HL-60/S4 (cell line): ENCODE measurements around the gene MAP1B.

Experiments used
- in situ Hi-C: fragments of 300-500 bp; cut with MboI; formaldehyde crosslinking; loops from 2 replicates; pipeline ENCODE4 v1.14.3; 2022; ENCODE audit warnings: low sequenced_read_pairs

The MAP1B gene

DNA sequence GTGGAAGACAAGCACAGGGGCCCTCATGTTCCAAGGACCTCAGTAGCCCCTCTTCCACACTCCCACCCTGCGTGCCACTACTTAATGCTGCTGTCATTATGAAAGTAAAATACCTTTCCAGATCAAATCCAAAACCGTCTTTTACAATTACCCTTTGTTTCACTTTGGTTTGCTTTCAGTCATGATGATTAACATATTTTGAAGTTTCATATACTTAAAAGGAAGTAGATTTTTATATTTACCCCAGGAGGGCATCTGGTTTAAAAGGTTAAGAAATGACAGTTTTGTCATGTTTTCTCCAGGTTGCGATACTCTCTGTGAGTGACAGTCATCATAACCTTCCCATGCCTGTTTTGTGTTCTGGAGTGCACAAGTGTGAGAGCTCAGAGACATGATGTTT is 13.5 kb upstream of the MAP1B start:
- in situ Hi-C loops, result no loop called here

GRCh38 chr5:72096602-72097188 is 10.6 kb upstream of the MAP1B start:
- in situ Hi-C loops, result no loop called here

GRCh38 chr5:72101828-72102227 is 5.4 kb upstream of the MAP1B start:
- in situ Hi-C loops, result no loop called here

GRCh38 chr5:72106817-72107130 is 501 bp upstream of the MAP1B start:
- in situ Hi-C loops, result no loop called here

DNA sequence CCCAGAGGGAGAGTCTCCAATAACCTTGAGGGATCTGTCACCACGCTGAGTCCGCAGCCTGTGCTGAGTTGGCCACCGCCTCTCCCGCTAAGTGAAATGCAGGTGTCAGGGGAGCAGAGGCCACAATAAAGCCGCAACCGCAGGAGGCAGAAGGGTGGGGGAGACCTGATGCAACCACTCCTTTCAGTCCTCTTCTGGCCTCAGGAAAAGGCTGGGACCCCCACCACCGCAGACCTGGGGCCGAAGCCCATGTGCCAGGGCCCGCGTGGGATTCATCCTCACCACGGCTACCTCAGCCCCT is 576 bp downstream of the MAP1B start:
- in situ Hi-C loops, result no loop called here

DNA sequence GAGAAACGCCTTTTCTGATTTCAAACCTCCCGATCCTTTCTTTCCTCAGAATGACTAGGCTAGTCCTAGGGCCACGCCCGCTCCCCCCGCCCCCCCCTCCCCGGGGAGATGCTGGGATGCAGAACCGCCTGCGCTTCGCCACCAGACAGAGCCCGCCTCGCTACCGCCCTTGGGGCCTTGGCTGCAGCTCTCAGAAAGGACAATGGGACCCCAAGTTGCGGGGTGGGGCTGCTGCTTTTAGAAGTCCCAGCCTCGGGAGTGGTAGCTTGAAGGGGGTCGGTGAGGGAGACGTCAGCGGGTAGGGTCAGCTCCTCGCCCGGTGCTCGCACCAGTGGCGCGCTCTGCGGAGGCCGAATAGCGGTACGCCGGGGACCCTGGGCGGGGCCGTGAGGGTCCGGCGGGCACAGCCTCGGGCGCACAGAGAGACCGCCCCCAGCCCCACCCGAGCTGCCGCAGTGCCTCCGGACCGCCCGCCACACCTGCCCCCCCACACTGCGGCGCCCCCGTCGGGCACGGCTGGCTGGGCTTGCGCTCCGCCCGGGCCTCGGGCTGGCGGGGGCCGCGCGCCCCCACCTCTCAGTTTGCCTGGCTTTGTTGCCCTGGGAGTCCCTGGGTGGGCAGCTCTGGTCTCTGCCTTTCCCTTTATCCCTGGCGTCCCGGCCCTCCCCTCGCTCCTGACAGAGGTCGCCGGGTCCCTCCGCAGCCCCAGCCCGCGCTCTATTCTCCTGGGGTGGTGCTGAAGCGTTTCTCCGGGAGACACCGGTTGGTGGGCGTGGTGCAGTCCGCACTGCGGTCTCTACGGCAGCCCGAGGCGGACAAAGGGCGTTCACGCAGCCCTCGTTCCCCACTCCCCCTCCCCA is 1.2 kb downstream of the MAP1B start:
- in situ Hi-C loops, result no loop called here

GRCh38 chr5:72109062-72109411 is 1.8 kb downstream of the MAP1B start:
- in situ Hi-C loops, result no loop called here

DNA sequence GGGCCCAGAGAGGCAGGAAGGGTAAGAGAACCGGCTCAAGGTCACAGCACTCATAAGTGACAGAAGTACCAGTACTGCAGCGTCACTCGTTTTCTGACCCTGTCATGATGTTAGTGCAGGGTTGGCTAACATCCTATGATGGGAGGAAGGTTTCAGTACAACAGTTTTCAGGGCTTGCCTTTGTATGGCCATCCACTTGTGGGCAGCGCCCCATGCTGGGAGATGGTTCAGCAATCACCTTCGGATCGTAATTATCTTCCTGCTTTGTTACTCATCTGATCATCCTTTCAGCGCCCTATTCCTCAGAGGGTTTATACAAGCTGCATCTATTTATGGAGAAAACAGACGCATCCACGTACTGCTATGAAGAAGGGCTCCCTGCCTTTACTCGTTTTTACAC is 2.4 kb downstream of the MAP1B start:
- in situ Hi-C loops, result no loop called here

DNA sequence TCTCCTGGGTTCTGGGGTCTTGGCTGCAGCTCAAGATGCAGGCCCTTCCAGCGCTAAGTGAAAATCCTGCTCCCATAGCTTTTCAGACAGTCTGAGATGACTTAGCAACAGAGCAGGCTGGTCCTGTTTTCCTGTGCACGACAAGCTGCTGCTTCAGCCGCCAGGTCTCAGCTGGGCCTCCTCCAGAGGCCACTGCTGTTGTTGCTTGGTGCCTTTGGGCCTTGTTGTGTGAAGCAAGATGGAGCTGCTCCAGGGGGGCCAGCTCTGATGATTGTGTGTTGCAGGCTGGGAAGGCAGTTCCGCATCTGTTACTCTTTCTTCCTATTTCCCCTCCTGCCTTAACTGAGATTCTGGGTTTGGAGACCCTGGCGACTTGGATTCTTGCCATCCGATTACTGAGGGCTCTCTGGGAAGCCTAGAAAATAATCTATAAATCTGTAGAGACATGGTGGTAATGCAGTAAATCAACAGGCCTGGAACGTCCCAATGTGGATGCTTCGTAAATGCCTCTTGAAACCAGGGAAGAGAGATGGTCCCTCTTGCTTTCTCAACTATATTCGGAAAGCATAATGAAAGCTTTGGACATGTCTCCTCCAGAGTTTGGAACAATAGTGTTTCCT is 3.2 kb downstream of the MAP1B start:
- in situ Hi-C loops, result no loop called here

DNA sequence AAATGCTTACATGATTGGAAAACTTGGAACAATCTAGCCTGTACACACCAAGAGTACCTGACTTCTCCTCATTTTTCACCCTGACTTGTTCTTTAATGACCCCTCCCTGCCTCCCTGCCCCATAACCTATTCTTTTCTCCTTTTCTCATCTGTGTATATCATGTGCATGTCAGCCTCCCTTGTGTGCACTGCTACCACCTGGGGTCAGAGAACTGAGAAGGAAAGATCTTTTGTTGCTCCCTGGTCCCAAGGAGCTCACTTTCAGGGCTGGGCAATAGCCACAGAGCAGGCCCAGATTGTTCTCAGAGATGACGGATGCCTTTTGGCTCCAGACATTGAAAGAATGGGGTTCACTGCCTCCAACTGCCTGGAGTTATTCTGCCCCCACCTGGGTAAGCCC is 5.1 kb downstream of the MAP1B start:
- in situ Hi-C loops, result no loop called here

- in situ Hi-C loops, result no loop called here
Measured at GRCh38 chr5:72114629-72115028, 7.4 kb downstream of the MAP1B start.

DNA sequence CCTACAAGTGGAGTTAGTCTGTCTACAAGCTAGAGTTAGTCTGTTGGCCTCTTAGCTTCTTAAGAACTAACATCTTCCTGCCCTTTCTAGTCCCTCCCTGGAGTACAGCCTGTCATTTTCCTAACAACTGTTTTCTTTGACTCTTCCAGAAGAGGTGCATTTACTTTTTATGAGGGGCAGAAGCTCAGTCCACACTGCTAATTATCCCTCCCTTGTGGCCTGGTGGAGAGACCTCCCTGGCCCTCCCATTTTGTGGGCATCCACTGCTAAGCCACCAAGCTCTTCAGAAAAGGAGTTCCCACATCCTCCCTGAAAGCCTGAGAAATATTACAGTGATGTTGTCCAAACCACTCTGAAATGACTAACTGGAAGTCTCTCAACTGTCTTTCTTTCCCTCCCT is 8.0 kb downstream of the MAP1B start:
- in situ Hi-C loops, result no loop called here

DNA sequence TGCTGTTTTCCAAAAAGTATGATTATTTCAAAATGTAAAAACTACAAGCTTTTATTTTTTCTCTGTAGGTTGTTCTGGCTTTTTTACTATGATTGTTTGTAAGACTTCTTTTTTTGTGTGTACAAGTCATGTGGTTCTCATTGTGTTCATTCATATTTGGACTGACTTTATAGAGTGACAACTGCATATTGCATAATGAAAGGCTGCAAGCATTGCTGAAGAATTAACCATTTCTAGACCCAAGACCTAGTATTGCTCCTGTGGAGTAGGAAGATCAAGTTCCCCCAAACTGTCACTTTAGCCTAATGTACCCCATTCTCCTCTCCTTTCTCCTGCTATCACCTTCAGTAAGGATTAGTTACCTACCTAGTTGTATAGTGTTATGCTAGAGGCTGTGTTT is 10.0 kb downstream of the MAP1B start:
- in situ Hi-C loops, result no loop called here

- in situ Hi-C loops, result no loop called here
Measured at GRCh38 chr5:72121052-72121779, 13.9 kb downstream of the MAP1B start.

- in situ Hi-C loops, result no loop called here
Measured at GRCh38 chr5:72121780-72122445, 14.6 kb downstream of the MAP1B start.

DNA sequence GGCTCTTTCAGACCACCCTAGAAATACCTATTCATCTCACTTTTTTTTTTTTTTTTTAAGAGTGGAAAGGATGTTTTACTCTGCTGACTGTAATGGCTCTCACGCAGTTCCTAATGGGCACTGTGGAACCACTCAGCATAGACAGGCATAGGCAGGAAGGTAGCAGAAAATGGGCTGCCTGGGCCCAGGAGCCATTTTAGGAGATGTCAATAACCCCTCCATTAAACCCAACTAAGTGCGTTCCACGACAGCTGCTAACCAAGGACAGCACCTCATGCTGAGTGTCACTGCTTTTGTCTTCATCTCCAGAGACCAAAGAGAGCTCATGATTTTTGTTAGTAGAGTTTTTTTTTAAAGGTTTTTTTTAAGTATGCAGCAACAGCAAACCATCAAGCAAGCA is 15.3 kb downstream of the MAP1B start:
- in situ Hi-C loops, result no loop called here

DNA sequence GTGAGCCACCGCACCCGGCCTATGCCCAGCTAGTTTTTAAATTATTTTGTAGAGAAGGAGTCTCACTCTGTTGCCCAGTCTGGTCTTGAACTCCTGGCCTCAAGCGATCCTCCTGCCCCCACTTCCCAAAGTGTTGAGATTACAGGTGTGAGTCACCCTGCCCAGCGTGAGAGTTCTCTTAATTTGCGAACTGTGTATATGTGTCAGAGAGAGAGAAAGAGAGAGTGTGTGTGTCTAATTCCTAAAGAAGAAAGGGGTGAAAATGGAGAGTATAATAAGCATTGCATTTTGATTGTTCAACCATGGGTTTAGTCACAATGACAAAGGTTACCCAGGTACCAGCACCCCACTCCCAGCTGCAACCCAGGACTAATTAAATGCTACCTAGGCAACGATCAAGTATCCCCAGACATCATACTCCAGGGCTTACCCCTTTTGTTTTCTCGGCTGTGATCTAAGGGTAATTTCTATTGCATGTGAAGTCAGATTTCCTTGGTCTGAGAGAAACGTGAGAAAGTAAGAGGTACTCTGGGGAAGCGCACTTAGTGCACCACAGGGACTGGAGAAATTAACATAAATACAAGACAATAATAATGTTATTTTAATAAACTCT is 16.6 kb downstream of the MAP1B start:
- in situ Hi-C loops, result no loop called here

DNA sequence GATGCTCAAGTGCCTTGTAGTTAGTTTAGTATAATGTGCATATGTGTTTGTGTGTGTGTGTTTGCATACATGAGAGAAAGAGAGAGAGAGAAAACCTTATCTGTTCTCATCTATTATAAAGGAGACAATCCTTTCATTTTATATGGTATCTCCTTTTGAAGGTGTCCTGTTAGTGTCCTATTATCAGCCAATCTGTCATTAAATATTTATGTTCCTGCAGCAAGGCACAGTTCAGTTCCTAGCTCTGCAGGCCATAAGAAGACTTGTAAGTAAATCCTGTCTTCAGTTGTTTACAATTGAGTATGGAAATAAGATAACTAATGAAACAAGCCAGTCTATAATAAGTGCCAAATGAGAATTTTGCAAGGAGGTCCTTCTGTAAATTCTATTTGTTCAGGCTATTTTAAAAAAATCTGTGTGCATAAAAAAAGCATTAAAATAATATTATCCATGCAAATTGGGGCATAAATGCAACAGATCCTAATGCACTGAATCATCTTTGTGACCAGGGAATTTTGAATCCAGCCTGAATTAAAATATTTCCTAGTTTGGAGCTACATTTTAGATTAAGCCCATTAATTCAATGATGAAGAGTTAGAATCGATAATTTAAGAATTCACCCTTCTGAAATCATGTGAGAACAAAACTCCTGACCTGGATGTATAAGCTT is 18.1 kb downstream of the MAP1B start:
- in situ Hi-C loops, result no loop called here

GRCh38 chr5:72125941-72126620 is 18.8 kb downstream of the MAP1B start:
- in situ Hi-C loops, result no loop called here

DNA sequence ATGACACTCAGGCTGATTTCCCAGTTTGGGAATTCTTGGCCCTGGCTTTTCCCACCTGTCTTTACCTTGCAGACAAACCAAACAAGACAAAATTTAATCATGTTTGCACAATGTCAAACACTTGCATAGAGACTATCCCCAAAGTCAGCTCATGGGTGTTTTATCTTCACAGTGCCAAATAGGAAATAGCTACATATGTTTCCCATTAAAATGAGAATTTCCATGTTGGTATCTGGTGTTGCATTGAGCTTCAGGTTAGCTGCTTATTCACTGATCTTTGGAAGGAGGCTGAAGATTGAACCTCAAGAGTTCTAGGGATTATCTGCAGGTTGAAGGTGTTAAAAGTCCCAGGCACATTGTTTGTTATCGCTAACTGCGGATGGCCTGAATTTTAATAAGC is 19.5 kb downstream of the MAP1B start:
- in situ Hi-C loops, result no loop called here
